Ramos (cell line): Measurements from ENCODE around the gene KIF25.

Experiments
- in situ Hi-C: fragments of 300-500 bp; cut with MboI; formaldehyde crosslinking; loops from one replicate; pipeline ENCODE4 v1.14.3; 2022; ENCODE audit warnings: low sequenced_read_pairs; ENCODE audit not compliant: unreplicated experiment

The KIF25 gene

GRCh38 chr6:168015482-168016175, 18.2 kb downstream of the KIF25 start:
- in situ Hi-C loops = no loop called here

GRCh38 chr6:168016176-168016620, 18.7 kb downstream of the KIF25 start:
- in situ Hi-C loops = no loop called here

DNA sequence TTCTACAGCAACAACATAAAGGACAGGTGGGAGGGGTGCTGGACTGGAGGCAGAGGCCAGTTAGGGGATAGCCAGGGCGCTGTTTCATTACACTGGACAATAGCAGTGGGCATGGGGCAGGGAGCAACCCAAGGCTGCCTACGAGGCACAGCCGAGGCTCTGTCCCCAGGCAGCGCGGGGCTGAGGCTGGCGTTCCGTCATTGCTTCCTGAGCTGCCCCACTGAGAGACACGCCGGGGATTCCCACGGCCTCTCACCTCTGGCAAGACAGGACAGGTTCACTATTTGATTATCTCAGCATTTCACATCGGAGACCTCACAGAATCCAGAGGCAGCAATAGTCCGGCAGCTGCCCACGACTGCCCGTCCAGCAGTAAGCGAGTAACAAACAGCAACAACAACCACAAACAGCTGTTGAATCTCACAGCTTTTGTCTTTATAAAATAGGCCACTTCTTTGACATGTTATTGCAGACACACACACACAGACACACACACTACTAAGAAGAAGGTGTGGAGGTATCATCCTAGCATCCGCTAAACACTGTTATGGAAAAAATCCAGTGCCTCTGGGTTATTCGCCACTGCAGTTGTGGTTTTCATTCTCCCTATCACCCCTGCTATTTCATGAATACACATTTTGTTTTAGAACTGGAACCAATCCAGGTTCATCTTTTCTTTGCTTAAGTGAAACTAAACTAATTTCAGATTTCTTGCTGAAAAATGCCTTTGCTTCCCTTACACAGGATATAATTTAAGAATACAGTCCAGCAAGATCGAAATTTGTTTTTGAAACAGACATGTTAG, 19.5 kb downstream of the KIF25 start:
- in situ Hi-C loops = no loop called here

- in situ Hi-C loops = no loop called here
Observed at GRCh38 chr6:168017629-168018028, 20.2 kb downstream of the KIF25 start.

- in situ Hi-C loops = no loop called here
Observed at GRCh38 chr6:168018664-168019063, 21.2 kb downstream of the KIF25 start.

- in situ Hi-C loops = no loop called here
Observed at GRCh38 chr6:168020242-168020641, 22.8 kb downstream of the KIF25 start.

DNA sequence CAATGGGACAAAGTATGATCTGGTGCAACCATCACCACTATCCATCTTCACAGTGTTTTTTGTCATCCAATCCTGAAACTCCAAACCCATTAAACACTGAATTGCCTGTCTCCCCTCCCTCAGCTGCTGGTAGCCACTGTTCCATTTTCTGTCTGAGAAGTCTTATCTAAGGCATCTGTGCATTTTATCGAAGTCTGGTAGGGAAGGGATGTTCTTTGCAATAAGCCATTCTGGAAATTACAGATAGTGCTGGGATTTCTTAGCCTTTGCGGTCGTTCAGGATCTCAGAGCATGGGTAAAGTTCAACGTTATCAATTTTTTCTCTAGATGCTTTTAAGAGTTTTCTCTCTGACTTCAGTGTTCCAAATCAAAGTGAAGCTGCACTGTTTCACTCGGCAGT, 24.1 kb downstream of the KIF25 start:
- in situ Hi-C loops = no loop called here

GRCh38 chr6:168022488-168023321, 25.2 kb downstream of the KIF25 start:
- in situ Hi-C loops = no loop called here

GRCh38 chr6:168024951-168025510, 27.6 kb downstream of the KIF25 start:
- in situ Hi-C loops = no loop called here

DNA sequence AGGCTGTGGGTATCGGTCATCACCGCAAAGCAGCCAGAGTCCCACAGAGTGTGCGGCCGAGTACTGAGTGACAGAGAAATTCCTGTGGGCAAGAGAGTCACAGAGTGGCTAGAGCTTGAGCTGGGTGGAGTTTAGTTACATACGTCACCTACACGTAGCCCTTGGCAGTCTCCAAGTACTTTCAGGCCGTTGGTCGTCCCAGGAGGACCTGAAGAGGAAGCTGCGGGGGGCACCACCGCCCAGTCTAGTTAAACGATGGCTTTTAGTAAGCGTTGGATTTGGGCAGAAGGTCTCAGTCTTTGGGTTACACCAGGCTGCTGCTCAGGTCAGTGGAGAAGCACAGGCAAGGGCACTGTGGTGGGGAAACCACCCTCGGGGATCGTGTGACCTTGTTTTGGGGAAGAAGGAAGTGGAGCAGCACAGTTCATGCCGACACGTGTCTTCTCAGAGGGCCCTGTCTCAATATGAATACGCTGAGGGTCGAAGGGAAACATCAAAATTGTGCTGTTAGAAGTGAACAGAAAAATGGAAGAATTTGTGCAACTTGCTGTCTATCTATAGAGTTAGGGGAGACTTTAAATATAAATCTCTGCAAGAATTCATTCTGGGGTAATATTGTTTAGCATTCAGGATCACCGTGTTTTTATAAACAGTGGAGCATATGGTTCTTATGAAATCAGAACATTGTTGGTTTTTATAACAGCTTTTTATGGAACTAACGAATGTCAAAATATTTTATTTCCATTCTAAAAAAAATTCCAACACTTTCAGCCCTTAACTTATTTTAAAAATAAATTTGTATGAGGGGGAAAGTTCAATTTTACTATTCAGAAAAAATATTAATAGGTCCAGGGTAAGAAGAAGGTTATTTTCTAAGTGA, 28.6 kb downstream of the KIF25 start:
- in situ Hi-C loops = no loop called here

DNA sequence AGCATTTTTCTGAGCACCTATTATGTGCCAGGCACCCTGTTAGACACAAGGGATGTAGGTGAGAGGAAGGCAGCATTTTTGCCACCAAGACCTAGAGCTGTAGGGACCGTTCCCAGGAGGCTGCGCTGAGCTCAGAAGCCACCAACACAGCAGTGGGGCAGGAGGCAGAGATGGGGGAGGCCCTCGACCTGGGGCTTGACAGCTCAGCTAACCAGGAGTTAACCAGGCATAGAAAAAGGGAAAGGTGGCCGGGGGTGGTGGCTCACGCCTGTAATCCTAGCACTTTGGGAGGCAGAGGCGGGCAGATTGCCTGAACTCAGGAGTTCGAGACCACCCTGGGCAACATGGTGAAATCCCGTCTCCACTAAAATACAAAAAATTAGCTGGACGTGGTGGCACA, 29.5 kb downstream of the KIF25 start:
- in situ Hi-C loops = no loop called here

- in situ Hi-C loops = no loop called here
Observed at GRCh38 chr6:168027521-168027920, 30.1 kb downstream of the KIF25 start.

- in situ Hi-C loops = no loop called here
Observed at GRCh38 chr6:168028181-168028580, 30.7 kb downstream of the KIF25 start.

DNA sequence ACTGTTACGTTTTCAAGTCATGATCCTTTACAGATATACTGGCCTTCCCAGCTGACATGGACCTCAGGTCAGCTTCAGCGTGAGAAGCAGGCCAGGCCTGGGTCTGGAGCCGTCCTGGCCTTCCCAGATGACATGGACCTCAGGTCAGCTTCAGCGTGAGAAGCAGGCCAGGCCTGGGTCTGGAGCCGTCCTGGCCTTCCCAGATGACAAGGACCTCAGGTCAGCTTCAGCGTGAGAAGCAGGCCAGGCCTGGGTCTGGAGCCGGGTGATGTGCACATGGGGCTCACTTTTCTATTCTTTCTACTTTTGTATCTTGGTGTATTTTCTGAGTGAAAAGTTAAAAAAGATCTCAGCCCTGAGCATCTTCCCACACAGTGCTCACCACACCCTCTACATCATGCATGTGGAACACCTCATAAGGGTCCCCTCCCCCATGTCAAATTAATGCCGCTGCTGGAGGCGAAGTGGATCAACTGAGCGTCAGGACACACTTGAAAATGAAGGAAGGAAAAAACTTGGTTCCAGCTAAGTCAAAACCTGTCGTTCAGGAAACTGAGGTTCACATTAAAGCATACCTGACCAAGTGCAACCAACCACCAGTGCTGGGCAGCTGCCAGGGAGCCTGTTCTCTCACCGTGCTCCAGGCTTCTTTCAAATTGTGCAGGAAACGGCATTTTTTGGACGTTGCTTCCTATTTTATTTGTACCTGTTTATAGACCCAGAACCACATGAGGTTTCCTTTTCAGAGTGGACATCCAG, 32.2 kb downstream of the KIF25 start:
- in situ Hi-C loops = no loop called here

DNA sequence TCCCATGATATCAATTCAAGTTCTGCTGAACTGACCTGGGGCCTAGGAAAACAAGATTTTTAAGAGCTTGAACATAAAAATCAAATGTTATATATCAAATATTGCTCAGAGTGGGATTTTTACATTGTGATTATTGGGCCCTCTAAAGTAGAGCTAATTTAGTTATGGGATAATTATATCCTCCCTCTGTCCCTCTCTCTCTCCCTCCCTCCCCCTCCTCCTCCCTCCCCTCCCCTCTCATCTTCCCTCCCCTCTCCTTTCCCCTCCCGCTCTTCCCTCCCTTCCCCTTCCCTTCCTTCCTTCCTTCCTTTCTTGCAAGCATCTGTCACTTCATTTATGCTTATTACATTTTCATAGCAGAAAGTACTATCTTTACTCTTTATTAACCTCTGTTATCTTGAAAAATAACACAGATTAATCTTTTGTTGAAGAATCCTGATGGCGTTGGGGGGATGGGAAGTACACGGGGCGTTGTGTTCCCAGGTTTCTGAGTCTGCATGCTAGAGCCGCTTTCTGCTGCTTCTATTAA, 32.8 kb downstream of the KIF25 start:
- in situ Hi-C loops = no loop called here

- in situ Hi-C loops = no loop called here
Observed at GRCh38 chr6:168030908-168031307, 33.4 kb downstream of the KIF25 start.

DNA sequence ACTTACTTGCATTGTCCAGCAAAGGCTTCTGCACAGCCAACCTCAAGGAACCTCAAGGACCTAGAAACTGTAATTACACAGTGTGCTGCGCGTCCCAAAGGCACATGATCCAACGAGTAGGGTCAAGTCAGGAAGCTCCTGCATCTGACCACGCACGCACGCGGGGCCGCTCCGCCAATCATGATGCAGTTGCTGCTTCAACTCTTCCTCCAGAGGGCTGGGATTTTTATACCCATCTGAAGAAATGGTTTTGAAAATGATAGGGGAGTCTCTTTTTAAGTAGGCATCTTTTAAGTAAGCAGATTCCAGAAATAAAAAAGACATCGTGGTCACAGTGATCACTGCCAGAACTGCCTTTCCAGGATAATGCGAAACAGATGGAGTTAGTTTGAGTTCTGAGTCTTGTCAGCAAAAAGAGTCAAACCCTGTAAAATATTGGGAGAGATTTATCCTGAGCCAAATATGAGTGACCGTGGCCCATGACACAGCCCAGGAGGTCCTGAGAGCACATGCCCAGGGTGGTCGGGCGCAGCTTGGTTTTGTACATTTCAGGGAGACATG, 34.0 kb downstream of the KIF25 start:
- in situ Hi-C loops = no loop called here

DNA sequence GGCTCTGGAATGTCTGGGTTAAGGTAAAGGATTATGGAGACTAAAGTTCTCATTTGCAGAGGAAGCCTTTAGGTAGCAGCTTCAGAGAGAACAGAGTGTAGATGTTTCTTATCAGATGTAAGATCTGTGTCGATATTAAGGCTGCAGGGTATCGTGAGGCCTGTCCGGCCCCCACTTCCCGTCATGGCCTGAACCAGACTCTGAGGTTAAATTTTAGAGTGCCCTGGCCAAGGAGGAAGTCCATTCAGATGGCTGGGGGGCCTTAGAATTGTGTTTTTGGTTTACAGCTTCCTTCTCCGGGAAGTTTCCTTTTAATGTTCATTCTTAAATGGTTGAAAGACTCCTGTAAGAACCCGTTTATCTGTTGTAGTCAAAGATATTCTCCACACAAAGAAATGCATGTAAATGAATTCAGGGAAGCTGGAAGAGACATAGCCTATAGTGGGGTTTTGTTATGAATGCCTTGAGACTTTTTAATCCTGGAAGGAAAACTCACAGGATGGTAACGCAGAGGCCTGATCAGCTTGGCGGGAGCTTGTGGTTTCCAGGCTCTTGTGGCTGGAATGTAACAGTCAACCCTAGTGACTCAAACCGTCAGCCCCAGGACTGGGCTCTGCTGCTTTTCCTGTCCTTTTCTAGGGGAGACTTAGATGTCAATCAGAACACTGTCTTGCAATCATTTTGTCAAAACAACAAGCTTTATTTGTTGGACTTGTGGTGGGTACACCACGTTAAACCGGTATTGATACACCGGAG, 34.7 kb downstream of the KIF25 start:
- in situ Hi-C loops = no loop called here
